Measurements from ENCODE around the gene C8B.

The C8B gene

DNA sequence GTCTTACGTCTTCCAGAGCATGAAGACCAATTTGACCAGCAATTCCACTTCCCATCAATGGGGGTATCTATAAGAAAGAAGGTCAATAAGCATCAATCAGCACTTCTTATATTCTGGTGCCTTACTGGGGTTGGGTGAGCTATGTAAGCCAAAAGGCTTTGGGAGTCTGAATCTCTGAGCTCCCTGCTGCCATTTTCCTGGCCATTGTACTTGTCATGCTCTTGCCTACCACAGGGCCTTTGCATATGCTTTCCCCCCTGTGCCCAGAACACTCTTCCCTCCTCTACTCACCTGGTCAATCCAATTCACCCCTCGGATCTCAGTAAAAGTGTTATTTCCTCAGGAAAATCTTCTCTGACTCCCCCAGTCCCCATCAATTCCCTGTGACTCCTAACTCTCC lies 36.3 kb downstream of the C8B start:
- no peak for DNase-seq

DNA sequence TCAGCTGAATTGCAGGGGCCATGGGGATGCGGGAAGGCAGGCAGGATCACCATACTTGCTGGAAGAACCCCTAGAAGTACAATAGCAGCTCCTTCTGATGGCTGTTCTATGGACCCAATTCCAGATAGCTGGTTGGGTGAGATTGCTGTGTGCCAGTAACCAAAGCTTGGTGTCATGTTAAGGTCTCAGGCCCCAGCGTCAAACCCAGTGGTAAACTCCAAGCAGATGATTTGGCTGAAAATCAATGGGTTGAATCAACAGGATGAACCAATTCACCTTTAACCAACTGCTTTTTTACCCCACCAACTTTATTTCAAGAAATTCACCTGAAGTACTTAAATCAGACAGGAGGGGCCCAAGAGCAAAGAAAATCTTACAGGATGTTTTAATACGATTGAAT lies 37.8 kb downstream of the C8B start:
- DNase-seq: no peak

DNA sequence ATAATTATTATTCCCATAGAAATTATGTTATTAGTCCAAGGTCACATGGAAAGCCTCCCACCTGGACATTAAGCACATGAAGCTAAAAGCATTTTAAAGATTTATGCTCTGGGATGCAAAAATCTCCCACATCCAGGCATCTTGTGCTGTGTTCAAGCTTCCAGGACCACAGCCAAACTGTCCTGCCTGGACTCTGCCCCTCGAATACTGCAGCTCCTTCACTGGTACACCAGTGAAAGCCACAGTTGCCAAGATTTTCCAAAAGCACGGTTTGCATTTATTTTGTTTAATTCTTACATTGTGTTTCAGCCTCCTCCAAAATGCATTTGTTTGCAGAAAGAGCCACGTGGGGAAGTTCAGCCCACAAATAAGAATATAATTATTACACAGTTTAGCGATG lies 38.6 kb downstream of the C8B start:
- DNase-seq: no peak

DNA sequence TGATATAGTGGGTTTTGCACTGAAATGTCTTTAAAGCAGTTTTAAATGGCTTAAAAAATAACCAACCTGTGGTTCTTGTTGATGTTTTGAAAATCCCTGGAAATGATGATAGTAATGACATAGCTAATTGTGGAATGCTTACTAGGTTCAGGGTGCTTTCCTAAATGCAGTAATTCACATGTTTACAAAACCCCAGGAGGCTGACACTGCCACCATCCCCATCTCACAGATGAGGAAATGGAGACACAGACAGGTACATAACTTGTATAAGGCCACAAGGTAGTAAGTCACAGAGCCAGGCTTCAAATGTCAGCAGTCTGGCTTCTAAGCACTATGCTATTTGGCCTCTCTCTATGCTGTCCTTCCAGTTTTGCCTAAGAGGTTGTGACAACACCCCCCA lies 40.6 kb downstream of the C8B start:
- DNase-seq: no peak

DNA sequence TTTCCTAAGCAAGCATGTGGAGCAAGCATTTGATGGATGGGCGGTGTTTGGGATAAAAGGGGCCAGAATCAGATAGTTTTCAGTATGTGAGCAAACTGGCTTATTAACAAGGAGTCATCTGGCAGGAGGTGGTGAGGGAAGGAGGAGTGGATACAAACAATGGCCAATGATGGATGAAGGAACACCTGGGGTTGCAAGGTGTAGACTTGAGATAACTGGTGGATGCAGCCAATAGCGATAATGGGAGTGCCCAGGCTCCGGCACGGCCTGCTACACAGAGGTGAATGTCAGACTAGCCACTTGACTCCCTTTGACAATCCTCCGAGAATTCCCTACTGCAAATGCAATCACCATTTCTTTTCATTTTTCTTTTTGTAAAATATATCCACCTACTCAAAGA lies 41.7 kb downstream of the C8B start:
- DNase-seq: no peak

DNA sequence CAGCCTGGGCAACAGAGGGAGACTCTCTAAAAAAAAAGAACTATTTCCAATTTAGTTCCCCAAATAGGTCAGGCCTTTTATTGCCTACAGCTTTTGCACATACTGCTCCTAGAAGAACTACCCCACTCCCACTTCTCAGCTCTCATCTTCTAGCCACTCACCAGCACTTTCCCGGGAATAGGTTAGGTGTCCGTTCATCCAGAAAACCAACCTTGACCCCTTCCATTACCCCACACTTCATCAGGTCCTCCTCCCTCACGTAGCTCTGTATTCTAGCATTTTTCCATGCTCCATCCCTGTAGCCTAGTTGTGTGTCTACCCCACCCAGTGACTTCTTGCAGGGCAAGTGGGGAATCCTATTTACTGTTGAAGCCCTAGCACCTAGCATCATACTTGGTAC lies 42.6 kb downstream of the C8B start:
- no peak for DNase-seq

DNA sequence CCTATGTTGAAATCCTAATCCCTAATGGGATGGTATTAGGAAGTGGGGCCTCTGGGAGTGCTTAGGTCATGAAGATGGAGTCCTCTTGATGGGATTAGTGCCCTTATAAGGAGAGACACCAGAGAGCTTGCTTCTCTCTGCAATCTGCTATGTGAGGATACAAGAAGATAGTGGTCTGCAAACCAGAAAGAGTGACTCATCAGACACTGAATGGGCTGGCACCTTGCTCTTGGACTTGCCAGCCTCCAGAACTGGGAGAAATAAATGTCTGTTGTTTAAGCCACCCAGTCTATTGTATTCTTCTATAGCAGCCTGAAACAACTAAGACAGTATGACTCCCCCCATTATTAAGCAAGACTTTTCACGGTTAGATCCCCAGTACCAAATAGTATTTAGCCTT lies 43.3 kb downstream of the C8B start:
- DNase-seq: no peak

DNA sequence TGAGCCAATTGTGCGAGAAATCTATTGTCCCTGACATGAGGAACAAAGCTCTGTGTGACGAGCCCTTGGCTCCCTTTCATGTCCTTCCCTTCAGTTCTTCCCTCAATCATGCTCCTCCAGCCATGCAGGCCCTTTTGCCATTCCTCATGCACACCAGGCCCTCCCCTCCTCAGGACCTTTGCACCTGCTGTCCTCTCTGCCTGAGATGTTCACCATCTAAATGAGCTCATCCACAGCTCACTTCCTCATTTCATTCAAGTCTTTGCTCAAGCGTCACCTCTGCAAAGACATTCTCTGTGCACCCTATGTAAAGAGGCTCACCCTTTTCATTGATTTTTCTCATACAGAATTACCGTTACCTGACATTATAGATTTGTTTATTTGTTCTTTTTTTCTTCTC lies 43.7 kb downstream of the C8B start:
- DNase-seq: no peak

DNA sequence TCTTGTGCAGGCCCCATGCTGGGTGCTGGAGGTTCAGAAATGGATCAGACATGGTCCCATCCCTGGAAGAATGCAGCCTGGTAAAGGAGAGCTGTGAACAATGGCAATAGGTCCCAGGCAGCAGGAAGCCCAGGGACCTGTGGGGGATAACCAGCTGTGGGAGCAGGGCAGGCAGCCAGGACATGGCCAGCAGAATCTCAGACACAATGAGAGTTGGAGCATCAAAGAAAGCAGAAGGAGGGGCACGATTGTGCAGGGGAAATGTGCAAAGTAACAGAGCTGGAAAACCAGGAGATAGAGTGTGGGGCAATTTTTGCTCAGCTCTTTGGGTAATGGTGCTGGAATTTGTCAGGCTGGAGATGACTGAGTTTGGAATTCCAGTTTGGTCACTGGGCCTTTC lies 44.3 kb downstream of the C8B start:
- DNase-seq: no peak

DNA sequence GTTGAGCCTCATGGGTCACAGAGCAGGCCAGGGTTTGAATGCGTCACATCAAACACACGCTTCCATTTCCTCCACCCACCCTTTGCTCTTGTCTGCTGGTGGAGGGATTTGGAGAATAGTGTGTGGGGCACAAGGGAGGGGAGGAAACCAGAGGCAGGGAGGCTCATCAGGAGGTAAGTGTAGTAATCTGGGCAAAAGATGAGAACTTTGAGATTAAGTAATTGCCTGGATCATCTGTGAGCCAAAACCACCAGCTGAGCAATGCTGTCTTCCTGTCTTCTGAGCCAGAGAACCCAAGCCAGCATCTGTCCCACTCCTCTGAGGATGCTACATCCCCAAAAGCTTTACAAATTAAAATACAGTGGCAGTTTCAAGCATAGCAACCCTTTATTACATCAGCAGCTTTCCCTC lies 45.2 kb downstream of the C8B start:
- no peak for DNase-seq

DNA sequence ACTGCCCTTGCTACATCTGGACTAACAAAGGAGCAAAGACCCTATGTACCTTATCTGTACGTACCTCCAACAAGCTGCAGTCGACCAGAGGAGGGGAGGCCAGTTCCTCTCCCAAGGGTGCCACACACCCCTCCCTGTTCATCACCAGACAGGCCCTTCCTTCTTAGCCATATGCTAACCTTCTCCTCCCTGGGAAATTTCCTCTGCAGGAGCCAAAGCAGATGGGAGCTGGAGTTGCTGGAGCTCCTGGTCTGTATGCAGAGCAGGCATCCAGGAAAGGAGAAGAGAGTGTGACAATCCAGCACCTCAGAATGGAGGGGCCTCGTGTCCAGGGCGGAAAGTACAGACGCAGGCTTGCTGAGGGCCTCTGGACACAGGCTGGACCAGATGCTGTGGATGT lies 48.5 kb downstream of the C8B start:
- DNase-seq: no peak

DNA sequence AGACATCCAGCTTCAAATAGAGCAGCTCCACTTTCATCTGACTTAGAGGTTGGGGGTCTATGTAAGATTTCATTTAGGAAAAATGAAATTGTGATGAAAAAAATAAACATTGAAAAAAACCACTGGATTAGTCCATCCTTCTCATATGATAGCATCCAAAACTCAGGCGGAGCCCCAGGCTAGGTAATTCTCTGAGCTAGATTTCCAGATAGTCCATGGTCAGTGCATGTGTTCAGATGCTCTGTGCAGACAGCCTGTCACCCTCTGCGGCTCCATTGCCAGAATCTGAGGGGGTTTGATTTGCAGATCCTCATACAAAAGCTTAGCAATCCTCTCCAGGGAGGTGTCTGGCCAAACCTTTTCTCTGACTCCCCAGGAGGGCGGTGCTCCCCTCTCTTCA lies 49.2 kb downstream of the C8B start:
- DNase-seq: no peak

DNA sequence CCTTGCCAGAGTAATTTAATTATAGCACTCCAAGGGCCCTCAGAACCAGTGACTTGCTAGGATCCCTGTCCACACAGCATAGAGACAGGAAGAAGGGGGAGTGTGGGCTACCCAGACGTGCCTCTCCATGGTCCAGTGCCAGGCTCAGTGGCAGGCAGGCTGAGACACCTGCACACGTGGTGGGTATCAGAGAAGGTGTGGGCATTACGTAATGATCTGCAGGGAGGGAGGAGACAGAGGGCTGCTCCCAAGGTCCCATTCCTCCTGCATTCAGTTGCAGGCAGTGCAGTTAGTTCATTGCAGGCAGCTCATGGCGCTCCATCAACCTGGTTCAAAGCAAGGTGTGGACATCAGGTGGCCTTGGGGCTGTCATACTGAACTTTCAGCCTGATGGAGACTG lies 49.9 kb downstream of the C8B start:
- DNase-seq: no peak

DNA sequence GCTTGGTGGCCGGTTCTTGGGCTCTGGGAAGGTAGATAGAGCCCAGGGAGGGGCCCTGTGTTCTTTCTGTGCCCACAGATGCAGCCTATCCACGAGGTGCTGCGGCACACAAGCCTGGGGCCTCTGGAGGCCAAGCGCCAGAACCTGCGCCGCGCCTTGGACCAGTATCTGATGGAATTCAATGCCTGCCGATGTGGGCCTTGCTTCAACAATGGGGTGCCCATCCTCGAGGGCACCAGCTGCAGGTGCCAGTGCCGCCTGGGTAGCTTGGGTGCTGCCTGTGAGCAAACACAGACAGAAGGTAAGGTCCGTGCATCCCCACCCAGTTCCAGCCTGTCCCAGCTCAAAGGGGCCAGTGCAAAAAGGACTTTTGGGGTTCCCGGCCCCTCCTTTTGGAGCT lies 53.5 kb downstream of the C8B start:
- no peak for DNase-seq

DNA sequence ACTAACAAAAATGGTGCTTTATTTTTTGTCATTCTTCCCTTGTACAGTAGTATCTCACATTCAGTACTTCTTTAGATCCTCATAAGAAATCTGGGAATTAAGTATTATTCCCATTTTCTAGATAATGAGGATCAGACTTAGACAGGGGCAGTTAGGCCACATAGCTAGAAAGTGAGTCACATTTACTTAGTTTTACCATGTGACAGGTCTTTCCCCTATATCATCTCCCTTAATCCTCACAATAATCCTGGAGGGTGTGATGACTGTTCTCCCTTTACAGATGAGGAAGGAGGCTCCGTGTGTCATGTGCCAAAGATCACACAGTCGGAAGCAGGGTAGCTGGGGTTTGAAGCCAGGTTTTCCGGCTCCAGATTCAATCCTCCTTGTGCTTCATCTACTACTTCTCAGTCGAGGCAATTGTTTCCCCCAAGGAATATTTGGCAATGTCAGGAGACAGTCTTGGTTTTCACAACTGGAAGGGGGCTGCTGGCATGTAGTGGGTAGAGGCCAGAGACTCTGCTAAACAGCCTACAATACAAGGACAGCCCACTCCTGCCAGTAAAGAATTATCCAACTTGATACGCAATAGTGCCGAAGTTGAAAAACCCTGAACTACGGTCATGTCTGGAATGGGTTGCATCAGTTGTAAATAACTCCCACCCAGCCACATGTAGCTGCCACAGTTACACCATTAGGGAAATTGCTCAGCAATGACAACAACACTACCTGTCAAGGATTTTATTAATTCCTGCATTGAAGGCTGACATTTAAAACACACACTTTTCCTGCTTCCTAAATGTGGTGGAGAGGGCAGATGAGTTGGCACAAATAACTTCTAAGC lies 54.5 kb downstream of the C8B start:
- DNase-seq: no peak

DNA sequence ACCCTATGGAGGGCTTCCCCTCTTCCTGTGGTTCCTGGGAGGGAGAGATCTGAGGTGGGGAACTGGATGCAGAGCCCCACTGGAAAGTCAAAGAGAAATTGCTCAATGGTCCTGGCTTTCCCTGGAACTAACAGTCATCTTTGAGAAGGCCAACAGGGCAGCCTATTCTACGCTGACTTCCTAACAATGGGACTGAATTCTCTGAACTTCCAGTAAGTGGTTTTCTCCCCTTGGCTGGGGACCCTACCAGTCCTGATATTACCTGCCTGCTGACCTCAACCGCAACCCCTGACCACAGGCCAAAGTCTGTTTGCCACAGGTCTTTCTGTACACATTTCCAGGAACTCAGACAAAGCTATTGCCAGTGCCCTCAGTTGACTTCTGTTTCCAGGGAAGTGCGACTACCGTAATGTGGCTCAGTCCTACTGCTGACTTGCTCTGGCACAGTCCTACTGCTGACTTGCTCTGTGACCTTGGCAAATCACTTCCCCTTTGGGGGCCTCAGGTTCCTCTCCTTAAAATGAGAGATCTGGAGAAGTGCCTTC lies 55.3 kb downstream of the C8B start:
- no peak for DNase-seq

DNA sequence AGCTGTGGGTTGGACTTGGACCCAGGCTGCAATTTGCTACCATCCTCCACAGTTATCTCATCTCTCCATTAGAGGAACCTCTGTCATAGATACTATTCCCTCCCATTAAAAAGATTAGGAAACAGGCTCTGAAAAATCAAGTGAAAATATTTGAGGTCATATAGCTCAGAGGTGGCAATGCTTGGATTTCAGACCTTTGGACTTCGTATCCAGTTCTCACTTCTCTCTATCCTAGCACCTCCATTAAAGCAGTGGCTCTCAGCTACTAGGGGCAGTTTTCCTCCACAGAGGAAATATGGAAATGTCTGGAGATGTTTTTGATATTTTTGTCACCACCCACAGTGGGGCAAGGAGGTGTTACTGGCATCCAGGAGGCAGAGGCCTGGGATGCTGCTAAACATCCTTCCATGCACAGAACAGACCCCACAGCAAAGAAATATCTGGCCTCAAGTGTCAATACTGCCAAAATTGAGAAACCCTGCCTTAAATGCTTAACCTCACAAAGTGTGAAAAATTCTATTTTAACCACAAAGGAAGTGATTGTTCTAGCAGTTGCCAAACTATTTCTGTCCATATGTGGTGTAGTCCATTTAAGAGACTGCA lies 57.1 kb downstream of the C8B start:
- no peak for DNase-seq

DNA sequence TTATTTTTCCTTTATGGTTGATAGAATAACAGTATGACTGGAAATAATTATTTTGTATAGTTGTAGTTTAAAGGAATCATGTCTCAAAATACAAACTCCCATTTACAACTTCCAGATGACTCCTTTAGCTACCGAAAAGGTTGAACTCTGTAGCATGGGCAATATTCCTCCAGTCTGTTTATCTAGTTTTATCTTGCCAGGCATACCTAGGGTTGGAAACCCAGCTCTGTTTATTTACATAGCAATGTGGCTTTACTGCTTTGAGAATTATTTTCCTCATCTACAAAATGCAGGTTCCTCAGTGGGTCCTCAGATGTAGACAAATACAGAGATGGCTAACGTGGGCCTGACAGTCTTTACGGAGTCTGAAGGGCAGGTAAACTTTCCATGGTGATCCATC lies 60.1 kb downstream of the C8B start:
- no peak for DNase-seq

DNA sequence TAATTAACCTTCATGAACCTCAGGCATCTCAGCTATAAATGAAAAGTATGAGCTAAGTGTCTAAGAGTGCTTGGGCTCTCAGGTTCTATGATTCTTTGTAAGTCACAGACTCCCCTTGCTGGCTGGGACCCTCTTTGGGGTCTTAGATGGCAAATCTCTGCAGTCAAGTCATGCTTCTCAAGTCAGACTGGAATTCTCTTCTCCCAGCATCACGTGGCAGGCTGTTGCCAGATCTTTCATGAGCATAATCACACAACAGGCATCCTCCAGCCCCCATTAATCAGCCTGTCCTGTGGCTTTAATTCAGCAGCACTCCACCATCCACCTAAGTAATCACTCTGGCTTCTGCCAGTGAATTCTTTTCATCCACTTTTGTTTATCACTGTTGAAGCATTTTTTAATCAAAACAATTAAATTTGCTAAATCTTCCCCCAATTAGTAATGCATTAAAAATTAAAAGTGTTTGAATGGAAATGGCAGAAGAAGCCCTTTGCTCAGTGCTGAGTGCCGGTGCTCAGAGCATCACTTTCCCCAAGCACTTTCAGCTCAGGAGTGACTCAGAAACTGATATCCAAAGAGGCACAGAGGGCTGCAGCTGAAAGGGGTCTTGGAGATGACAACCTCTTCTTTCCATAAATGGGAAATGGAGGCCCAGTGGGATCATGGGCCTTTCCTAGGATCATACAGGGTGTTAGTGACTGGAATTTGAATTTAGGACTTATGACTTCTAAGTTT lies 61.0 kb downstream of the C8B start:
- no peak for DNase-seq

DNA sequence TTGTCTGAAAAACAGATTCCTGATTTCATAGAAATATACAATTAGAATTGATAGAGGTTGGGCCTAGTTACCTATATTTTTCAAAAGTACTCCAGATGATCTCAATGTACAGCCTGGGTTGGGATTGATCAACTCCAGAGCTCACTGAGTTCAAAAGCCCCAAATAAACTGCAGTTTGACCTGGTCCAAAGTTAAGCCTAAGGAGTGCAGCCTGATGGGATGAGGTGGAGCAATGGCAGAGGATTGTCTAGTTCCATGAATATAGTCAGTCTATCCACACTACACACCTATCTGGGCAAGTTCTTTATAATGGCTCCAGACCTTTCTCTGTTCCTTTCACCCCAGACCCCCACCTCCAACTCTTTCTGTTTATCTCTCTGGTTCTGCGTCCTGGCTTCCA lies 62.0 kb downstream of the C8B start:
- DNase-seq: no peak

DNA sequence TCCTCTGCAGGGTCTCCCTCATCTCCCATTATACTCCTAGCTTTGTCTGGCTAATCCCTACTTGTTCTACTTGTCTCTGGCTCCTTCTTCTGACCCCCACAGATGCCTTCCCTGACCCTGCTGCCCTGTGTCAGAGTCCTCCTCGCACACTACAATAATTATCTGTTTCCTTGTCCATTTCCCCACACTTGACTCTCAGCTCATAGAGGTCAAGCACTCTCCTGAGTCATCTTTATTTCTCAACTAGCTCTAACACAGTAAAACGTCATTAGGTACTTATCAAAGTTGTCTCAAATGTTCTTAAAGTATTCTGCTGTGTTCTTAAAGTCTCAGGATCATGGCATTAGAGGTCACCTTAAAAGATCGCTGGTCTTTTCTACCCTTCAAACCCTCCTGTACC lies 64.1 kb downstream of the C8B start:
- DNase-seq: no peak

DNA sequence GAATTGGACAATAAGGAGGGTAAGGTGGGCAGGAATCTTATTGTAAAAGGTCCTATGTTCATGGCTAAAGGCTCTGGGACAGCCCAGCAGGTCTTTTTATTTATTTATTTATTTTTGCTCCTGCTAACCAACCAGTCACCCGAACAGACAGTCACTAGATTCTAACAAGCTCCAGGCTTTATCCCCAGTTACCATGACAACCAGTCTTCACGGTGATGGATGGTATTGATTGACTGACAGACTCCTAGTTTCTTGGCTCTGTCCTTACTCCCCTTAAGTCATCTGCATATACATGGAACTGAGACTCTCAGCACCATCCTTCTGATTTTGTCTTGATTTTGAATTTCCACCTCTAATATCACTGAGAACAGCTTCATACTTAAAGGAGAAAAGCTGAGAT lies 66.9 kb downstream of the C8B start:
- no peak for DNase-seq

DNA sequence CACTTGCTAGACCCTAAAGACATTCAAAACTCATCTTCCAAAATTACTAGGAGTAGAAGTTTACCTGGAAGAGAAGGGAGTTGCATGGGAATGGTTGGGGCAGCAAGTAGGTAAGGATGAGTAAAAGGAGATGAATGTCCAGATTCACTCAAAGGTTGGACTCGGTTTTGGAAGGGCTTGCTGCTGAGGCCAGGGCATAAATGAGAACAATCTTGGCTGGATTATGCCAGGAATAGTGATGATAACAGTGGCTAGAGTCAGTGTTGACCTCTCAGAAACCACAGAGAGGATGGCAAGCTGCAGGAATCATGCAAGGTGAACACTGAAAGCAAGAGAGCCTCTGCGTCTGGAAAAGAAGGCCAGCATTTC lies 67.8 kb downstream of the C8B start:
- no peak for DNase-seq

Data from retina (tissue), 1 donor.